GM21576 (cell line): ENCODE data around the gene UFL1.
"Not testable (repeated sequence)": the region's sequence is repeated elsewhere in the genome, so short reads cannot be mapped to it uniquely, and the experiment has no call there.

Experiments used
- ATAC-seq: cut with Tn5 transposase; IDR thresholded peaks from one replicate; pipeline ENCODE4 v1.9.1; 2021; ENCODE audit warnings: mild to moderate bottlenecking, moderate library complexity; ENCODE audit not compliant: unreplicated experiment

Gene UFL1

DNA sequence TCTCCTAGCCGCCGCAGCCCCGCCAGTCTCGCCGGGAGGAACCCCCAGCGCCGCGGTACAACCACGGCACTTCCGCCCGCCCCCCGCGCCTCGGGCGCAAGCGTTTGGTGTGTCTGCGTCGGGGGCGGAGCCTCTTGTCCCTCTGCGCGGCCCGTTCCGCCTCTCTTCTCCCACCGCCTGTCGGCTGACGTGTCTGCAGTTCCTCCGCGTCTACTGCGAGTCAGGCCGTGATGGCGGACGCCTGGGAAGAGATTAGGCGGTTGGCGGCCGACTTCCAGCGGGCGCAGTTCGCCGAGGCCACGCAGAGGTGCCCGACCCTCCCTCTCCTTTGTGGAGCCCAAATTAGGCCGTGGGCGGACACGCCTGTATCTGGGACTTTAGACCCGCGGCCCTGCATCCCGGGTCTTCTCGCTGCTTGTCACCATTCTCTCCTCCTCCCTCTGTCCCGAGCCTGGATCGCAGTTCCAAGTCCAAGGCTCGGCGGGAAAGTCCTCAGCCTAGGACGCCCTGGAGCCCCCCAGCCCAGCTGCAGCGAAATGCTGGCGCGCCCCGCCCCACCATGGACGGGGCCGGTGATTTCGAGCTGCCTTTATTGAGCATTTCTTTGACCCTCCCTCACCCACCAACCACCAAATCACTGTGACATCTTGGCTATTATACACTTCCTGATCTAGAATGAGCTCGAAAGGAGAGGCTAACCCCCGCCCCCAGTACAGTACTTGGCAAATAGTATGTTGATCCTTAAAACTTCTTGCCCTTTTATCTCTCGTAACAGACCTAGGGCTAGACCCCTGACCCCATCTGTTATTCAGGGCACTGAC lies at the start of gene UFL1:
Gene UFL1 (plus strand): TSS at position 163 of the 821 bp plus-strand sequence. CDS start 68 bp downstream, at position 231.
- ATAC-seq: peak; percentile 97

DNA sequence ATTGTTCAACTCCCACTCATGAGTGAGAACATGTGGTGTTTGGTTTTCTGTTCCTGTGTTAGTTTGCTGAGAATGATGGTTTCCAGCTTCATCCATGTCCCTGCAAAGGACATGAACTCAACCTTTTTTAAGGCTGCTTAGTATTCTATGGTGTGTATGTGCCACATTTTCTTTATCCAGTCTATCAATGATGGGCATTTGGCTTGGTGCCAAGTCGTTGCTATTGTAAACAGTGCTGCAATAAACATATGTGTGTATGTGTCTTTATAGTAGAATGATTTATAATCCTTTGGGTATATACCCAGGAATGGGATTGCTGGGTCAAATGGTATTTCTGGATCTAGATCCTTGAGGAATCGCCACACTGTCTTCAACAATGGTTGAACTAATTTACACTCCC lies 49.3 kb upstream of the UFL1 start:
- ATAC-seq: not testable (repeated sequence)

DNA sequence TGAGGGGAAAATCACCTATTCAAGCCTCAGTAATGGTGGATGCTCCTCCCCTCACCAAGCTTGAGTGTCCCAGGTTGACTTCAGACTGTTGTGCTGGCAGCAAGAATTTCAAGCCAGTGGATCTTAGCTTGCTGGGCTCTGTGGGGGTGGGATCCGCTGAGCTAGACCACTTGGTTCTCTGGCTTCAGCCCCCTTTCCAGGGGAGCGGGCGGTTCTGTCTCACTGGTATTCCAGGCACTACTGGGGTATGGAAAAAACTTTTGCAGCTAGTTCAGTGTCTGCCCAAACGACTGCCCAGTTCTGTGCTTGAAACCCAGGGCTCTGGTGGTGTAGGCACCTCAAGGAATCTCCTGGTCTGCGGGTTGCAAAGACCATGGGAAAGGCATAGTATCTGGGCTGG lies 42.9 kb upstream of the UFL1 start:
- ATAC-seq: no peak

DNA sequence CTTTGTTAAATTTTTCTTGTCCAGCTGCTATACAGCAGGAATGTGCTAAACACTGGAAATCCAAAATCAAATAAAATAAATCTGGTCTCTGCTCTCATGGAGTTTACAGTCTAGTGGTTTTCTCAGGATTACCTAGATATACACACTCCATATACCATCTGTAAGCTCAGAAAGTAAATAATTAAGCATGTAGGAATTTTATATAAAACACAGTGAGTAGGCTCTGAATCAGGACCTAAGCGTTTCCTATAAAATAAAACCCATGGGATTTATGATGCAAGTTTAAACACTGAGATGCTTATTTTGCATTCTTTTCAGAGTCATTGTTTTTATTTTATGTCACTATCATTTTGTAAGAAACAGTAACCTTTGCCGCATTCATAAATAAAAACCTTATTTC lies 29.7 kb upstream of the UFL1 start:
- ATAC-seq: no peak

DNA sequence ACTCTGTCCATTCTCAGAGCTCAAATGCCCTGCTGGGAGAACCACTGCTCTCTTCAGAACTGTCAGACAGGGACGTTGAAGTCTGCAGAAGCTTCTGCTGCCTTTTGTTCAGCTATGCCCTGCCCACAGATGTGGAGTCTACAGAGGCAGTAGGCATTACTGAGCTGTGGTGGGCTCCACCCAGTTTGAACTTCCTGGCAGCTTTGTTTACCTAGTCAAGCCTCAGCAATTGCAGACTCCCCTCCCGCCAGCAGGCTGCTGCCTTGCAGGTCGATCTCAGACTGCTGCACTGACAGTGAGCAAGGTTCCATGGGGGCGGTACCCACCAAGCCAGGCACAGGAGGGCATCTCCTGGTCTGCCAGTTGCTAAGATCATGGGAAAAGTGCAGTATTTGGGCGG lies 21.8 kb upstream of the UFL1 start:
- ATAC-seq: no peak

DNA sequence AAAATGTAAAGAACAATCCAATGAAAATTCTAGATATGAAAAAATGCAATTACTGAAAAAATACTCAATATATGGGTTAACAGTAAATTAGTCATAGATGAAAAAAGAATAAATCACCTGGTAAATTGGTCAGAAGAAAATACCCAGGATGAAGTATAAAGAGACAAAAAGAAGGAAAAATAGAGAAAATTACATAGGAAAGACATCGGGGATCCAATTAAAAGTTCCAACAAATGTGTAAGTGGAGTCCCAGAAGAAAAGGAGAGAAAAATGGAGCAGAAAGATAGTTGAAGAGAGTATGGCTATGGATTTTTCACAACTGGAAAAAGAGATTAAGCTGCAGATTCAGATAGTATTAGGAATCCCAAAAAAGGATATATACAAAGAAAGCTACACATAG lies 18.7 kb upstream of the UFL1 start:
- ATAC-seq: no peak

DNA sequence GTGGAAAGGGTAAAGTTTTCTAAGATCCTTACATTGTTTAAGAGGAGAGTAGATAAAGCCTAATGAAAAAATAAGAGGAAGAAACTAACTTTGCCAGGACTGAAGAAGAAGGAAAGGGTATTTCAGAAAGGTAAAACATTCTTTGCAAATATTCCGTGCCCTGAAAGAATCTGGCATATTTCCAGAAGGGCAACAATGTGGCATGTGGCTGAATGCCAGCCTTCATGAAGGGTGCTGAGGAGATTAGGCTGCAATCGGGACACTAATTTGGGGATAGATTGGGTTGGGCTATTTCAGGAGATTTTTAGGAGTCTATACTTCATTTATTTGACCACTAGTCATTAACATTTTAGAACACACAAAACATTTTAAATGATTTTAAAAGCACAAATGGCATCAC lies 16.2 kb upstream of the UFL1 start:
- no peak for ATAC-seq

DNA sequence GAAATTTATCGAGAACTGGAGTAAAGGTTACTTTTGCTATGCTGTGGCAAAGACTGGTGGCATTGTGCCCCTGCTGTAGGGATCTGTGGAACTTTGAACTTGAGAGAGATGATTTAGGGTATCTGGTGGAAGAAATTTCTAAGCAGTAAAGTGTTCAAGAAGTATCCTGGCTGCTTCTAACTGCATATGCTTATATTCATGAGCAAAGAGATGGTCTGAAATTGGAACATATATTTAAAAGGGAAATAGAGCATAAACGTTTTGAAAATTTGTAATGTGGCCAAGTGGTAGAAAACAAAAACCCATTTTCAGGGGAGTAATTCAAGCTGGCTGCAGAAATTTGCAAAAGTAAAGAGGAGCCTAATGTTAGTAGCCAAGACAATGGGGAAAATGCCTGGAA lies 12.3 kb upstream of the UFL1 start:
- ATAC-seq: no peak

DNA sequence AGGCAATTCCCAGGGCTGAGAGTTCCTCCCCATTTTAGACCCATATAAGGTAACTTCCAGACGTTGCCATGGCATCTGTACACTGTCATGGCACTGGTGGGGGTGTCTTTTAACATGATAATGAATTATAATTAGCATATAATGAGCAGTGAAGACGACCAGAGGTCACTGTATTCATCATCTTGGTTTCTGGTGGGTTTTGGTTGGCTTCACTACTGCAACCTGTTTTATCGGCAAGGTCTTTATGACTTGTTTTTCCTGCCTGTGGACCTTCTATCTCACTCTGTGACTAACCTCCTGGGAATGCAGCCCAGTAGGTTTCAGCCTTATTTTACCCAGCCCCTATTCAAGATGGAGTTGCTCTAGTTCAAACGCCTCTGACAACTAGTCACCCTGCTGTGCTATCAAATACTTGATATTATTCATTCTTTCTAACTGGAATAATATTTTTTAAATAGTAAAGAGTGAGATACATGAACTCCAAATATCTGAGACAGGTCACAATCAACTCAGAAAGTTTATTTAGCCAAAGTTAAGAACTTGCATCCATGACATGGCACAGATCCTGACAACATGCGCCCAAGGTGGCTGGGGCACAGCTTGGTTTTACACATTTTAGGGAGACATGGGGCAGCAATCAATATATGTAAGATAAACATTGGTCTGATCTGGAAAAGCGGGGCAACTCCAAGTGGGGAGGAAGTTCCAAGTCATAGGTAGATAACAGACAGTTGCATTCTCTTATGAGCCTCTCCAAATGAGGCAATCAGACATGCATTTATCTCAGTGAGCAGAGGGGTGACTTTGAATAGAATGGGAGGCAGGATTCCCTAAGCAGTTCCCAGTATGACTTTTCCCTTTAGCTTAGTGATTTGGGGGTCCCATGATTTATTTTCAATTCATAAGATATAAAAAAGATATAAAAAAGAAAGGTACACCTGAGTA lies 1.2 kb upstream of the UFL1 start:
- no peak for ATAC-seq

DNA sequence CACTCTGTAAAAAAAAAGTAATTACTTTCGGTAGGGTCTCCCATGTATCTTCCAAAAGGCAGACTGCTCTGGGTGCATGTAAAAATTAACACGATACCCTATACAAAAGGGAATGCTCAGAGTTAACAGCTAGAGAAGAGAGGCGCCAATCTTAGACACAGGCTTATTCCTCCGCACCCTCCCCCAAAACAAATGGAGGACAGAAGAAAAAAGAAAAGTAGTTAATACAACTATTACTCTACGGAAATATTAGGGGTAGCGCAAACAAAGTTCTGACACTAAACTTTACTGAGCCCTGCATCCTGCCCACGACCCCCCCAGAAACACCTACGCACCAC lies 331 bp upstream of the UFL1 start:
- no peak for ATAC-seq

DNA sequence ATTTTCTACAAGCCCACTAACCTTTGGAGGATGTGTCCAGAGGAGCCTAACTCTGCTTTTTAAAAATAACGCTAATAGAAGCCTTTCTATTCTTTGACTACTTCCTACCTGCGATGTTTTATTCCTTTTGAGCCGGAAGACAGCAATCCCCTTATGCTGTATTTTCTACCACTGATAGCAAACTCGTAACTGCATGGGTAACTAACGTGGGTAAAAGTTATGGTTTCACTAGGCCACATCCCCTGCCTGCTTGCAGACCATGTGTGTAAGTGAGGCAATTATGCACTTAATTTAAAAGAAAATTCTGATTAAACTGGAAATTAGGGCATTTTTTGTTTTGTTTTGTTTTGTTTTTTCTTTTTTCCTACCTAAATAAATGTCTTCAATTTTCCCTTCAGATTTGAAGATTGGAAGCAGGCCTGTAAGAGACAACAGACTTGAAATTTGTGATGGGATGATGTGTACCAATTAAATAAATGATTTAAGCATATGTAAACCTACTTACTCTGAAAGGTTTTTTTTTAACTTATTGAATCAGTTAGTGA lies 931 bp downstream of the UFL1 start:
- peak; percentile 31 for ATAC-seq

DNA sequence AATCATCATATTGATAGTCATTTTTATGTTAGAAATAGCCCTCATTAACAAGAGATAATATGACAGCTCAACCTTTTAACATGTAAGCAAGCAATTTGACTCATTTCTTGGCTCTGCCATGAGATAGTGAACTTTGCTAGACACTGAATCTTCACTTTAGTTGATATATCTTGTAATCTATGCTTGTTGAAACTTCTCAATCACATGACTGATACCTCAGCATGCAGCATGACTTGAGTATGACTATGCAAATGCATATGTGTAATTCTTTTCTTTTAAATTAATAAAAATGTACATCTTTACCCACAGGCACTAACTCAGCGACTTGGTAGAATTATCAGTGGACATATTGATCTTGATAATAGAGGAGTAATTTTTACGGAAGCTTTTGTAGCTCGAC lies 6.6 kb downstream of the UFL1 start:
- ATAC-seq: no peak

DNA sequence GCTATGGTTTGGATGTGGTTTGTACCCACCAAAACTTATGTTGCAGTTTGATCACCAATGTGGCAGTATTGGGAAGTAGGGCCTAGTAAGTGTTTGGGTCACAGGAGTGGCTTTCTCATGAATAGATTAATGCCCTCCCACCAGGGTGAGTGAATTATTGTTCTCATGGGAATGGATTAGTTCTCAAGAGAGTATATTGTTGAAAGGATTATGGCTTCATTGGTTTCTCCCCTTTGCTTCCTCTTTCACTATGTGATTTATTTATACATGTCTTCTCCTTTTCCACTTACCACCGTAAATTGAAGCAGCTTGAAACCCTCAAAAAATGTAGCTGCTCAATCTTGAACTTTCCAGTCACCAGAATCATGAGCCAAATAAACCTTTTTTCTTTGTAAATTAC lies 10.8 kb downstream of the UFL1 start:
- ATAC-seq: no peak

DNA sequence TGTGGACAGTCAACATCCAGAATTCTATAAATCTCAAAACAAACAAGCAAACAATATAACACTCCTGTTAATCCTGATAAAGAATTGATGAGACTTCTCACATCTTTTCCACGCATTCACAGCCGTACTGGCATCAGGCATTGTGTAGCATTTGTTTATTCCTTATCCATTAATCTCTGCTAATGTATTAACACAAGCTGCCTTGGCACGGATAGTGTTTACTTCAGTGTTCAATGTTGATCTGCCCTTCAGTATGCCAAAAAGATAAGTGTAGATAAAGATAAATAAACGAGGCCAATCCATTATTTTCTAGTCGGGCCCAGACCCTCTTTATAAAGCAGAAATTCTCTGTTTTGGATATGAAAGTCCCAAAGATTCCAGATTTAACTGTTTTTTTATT lies 16.1 kb downstream of the UFL1 start:
- ATAC-seq: no peak

DNA sequence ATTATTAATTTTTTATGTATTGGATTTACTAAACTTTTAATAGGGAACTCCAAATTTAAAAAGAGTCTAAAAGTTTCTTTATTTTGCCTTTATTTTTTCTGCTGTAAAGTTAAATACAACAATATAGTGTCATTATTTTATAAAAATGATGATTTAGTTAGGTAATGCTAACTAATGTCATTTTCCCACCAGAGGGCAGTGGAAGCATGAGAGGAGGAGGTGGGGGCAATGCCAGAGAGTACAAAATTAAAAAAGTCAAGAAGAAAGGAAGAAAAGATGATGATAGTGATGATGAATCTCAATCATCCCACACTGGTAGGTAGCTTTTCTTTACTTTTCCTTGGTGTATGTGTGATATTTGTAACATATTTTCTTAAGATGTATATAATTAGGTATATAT lies 21.1 kb downstream of the UFL1 start:
- peak; percentile 57 for ATAC-seq

DNA sequence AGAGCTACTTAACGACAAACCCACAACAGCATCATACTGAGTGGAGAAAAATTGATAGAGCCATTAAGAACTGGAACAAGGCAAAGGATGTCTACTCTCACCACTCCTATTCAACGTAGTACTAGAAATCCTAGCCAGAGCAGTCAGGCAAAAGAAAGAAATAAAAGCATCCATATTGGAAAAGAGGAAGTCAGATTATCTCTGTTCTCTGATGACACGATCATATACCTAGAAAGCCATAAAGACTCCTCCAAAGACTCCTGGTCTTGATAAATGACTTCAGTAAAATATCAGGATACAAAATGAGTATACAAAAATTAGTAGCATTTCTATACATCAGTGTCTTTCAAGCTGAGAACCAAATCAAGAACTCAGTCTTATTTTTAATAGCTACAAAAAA lies 24.3 kb downstream of the UFL1 start:
- no peak for ATAC-seq

DNA sequence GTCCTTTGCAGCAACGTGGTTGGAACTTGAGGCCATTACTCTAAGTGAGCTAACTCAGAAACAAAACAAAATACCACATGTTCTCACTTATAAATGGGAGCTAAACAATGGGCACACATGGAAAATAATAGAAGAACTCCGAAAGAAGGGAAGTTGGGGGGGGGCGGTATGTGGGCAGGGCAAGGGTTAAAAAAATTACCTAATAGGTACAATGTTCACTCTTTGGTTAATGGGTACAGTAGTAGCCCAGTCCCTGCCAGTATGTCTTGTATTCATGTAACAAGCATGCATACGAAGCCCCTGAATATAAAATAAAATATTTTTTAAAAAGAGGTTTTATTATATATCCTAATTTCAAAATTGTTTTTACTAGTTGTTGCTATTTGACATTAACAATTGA lies 26.0 kb downstream of the UFL1 start:
- no peak for ATAC-seq

DNA sequence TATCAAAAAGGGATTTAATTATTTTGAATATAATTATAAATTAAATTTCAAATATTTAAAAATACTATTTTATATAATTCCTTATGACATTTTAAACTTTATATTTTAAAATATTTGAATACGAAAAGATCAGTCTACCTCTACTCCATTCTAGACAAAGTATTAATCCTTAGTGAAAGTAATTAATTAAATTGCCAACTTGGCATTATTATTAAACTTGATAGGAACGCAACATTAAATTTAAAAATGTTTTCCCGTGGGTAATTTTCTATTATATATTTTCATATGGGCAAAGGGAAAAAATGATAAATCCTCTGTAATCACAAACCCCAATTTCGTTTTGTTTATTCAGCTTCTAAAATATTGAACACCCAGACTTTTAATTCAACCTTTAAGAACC lies 33.0 kb downstream of the UFL1 start:
- no peak for ATAC-seq

DNA sequence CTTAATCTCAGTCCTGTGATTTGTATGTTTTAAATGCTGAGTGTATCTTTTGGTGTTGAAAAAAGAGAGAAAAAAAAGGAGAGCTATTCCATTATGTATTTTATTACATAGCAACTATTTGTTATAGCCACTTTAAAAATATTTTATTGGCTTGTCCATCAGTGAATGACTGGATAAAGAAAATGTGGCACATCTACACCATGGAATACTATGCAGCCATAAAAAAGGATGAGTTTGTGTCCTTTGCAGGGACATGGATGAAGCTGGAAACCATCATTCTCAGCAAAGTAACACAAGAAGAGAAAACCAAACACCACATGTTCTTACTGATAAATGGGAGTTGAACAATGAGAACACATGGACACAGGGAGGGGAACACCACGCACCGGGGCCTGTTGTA lies 38.1 kb downstream of the UFL1 start:
- not testable (repeated sequence) for ATAC-seq

DNA sequence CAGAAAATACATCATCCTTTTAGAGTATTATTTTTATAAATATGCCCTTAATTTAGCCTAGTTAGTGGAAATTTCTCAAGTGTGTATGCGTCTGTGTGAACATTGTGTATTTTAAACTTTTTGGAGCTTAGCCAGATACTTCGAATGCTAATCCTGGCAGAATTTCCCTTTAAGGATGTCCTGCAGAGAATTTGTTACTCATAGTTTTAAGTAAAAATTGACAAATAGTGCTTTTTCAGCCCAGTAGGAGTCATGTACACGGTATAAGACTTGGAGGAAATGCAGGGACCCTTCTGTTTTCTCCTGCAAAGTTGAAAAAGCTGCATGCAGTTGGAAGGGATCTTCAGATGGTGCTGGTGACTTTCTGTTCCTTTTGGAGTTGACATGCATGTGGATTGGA lies 41.3 kb downstream of the UFL1 start, which contains the start of gene FHL5:
Gene FHL5 (plus strand): TSS at position 243 of the 400 bp plus-strand sequence. CDS start 40,486 bp downstream, outside the sequence.
- ATAC-seq: no peak

DNA sequence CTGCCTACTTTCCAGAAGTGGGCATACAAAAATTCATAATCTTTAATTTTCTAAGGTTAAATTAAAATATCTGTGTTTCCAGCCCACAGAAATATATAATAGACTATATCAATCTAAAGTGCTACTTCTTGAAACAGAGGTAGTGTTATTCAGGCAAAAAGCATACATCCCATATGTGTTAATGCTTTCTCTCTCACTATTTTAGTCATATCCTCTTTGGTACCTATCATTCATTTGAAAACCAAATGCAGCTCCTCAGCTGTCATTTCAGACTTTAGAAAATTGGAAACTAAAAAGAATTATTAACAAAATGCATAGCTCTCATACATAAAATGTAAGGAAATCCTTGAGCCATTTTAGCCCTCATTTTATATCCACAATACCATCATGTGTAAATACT lies 42.2 kb downstream of the UFL1 start:
- no peak for ATAC-seq

DNA sequence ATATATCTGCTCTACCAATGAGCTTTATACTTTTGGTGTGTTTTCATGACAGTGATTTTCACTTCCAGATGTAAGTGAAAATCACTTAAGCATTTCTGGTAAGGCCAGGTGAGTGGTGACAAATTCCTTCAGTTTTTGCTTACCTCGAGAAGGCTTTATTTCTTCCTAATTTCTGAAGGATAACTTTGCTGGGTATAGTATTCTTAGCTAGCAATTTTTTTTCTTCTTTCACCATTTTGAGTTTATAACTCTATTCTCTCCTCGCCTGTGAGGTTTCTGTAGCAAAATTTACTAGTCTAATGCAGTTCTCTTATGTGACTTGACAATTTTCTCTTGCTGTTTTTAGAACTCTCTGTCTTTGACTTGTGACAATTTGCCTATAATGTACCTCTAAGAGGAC lies 48.4 kb downstream of the UFL1 start:
- no peak for ATAC-seq
